ENCODE measurements around the gene TTC28.

DNA sequence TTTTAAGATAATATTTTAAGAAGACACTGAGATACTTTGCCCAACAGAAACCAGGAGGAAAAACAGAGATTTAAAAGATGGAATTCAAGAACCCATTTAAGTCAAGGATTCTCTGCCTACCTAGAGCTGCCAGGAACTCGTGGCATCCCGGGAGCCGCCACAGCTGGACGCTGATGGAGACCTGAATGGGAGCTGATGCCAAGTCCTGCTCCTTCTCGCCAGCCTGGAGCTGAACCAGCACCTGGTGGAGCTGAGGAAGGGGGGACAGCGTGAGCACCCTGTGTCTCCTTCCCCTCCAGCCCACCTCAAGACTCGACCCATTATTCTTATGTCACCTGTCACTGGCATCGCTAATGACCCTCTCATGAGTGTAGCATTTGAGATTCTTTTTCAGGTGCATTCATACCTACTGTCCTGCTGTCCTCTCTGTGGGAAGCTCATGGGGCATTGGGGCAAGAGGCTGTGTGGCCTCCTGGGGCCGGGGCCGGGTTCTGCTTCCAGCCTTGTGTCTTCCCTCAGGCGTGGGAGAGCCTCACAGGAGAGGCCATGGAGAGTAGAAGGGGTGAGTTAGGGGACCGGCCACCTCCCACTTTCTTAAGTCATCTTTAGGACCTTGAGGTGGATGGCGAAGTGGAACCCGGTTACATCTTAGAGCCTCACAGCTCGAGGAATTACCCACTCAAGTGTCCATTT lies 689.7 kb downstream of the TTC28 start:
- no peak for TF ChIP-seq CTCF (IDR thresholded peaks at IDR 0.05; ENCODE audit: insufficient read depth, low read depth, low read length)
- TF ChIP-seq EZH2 (IDR thresholded peaks at IDR 0.05; ENCODE audit: insufficient read depth, low read length): no peak
